GM19463 (cell line): Measurements from ENCODE around the gene PLEKHB2.
A peak's percentile ranks its signal among the peaks of the same experiment; 100 is the strongest.
"Not testable (repeated sequence)": the region's sequence is repeated elsewhere in the genome, so short reads cannot be mapped to it uniquely, and the experiment has no call there.

Source experiments
- ATAC-seq: cut with Tn5 transposase; IDR thresholded peaks from one replicate; pipeline ENCODE4 v1.9.1; 2021; ENCODE audit warnings: mild to moderate bottlenecking, moderate library complexity; ENCODE audit not compliant: unreplicated experiment

The PLEKHB2 gene

DNA sequence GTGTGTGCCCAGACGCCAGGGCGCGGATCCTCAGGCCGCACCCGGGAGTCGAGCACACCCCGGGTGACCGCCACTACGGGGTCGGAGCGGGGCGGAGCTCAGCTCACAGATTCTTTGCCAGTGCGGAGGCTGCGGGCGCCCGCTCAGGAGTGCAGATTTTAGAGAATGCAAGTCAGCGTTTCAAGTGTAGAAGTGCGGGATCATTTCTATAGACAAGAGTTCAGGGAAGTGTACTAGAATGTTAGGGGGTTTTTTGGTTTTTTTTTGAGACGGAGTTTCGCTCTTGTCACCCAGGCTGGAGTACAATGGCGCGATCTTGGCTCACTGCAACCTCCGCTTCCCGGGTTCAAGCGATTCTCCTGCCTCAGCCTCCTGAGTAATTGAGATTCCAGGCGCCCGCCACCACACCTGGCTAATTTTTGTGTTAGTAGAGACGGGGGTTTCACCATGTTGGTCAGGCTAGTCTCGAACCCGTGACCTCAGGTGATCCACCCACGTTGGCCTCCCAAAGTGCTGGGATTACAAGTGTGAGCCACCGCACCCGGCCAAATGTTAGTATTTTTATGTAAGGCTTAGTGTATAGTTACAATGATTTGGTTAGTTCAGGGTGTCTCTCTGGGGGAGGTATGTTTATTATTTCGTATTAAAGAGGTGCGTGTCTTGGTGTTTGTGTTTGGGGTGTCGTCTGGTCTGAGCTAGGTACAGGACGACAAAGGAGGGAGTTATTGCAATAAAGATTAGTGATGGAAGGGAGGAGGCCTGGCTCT is 11.3 kb upstream of the PLEKHB2 start:
- ATAC-seq, result peak; percentile 56

DNA sequence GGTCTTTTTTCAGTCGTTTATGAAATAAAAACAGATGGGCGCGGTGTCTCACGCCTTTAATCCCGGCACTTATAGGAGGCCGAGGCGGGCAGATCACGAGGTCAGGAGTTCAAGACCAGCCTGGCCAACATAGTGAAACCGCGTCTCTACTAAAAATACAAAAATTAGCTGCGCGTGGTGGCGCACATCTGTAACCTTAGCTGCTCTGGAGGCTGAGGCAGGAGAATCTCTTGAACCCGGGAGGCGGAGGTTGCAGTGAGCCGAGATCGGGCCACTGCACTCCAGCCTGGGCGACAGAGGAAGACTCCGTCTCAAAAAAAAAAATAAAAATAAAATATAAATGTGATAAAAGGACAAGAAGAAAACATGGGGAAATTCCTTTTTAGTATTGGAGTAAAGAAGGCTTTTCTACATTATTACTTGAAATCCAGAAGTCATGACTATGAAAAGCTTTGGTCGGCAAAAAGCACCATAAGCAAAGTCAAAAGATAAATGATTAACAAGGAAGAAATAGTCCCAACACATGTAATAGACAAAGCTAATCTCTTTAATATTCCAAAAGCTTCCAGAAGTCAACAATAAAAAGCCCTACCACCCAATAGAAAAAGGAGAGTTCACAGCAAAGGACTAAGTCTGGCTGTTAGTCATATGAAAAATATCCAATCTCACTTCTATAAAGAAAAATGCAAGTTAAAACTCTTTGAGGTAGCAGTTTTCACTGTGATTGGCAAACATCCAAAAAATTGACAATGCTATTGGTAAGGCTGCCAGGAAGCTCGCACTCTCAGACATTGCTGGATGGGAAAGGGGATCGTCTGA is 10.5 kb upstream of the PLEKHB2 start:
- ATAC-seq, result no peak

GRCh38 chr2:131103165-131103564 is 2.0 kb upstream of the PLEKHB2 start:
- no peak for ATAC-seq

- ATAC-seq, result peak; percentile 65
Observed at GRCh38 chr2:131104487-131105155, 515 bp upstream of the PLEKHB2 start.

DNA sequence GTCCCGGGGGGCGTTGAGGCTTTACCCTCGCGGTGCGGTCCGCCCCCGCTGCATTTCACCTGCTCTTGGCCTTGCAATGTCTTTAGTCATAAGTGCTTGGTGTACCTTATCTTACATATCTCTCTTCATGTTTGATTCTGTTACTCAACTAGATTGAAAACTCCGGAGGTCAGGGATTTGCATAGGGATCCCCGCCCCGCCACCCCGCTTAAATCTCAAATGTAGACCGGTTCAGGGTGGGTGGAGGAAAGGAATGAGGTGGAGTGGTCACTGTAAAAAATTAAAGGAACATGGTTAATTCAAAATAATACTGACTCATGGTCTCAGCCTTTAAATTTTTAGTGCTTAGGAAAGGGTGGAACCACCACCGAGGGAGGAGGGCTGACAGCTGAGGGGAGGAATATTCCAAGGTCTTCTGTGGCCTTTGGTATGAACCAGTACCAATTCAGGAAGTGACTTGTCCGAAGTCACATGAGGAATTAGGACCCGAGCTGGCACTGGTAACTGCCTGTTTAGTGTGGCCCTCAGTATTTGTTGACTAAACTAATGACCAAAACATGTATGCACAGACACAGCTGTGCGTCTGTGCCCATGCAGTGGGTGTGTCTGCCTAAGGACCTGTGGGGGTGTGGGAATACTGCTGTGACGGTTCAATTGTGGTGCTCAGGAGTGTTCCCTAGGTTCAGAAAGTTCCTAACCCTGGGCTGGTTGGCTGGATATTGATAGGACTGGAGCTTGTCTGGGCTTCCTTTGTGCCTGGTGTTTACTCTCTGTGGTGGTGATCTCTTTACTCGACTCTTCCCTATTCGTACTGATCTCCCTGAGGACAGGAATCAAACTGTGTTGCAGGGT is 1.0 kb downstream of the PLEKHB2 start:
- peak; percentile 30 for ATAC-seq

GRCh38 chr2:131112529-131112928 is 7.4 kb downstream of the PLEKHB2 start:
- ATAC-seq, result no peak

- no peak for ATAC-seq
Observed at GRCh38 chr2:131113566-131114227, 8.6 kb downstream of the PLEKHB2 start.

GRCh38 chr2:131114950-131115349 is 9.8 kb downstream of the PLEKHB2 start:
- ATAC-seq, result not testable (repeated sequence)

DNA sequence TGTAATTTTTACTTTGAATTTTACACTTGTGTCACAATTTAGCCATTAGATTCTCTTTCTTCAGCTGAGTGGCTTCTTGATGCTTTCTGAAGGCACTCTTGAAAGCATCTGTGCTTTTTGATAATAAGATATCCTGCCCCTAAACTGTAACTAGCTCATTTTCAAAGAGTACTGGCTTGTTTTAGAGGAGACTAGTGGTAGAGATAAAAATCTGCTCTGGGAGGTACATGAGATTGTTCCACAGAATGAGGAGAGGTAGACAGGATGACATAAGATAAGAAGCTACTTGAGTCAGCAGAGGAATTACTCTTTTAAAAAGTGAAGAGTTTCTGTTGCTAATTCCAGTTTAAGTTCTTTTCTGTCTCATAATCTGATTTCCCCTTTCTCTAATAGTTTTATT is 10.6 kb downstream of the PLEKHB2 start:
- no peak for ATAC-seq

DNA sequence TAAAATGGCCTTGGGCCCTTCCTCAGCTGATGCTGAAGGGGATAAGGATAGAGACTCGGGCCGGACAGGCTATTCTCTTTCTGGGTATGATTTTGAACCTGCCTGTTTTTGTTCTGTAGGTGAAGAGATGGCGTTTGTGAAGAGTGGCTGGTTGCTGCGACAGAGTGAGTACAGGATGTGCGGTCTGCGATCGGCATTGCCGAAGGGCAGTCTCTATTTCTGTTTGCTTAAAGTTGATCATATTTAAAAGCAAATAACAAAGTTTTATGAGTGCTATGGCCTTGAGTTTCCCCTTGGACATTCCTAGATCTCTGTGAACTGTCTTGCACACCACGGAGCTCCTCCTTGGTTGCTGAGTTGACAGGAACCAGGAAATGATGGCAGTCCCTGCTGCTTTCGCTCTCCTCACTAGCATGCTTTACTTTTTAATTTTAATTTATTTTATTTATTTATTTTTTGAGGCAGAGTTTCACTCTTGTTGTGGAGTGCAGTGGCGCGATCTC is 15.7 kb downstream of the PLEKHB2 start:
- ATAC-seq, result no peak

DNA sequence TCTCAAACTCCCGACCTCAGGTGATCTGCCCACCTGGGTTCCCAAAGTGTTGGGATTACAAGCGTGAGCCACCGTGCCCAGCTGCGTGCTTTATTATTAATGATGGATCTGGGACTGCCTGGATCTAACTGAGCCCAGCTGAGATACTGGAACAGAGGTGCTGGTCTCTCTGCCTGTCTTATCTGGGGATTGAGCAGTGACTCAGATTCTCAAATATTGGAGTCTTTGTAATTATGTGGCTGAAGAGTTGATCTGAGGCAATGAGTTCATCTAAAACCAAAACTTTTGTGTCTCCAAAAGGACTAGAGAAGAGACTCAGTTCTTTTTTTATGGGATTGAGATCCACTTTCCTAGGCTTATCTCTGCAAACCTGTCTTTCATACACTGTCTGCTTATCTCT is 16.3 kb downstream of the PLEKHB2 start:
- ATAC-seq, result no peak

- no peak for ATAC-seq
Observed at GRCh38 chr2:131122496-131122895, 17.4 kb downstream of the PLEKHB2 start.

- no peak for ATAC-seq
Observed at GRCh38 chr2:131123192-131123591, 18.1 kb downstream of the PLEKHB2 start.

DNA sequence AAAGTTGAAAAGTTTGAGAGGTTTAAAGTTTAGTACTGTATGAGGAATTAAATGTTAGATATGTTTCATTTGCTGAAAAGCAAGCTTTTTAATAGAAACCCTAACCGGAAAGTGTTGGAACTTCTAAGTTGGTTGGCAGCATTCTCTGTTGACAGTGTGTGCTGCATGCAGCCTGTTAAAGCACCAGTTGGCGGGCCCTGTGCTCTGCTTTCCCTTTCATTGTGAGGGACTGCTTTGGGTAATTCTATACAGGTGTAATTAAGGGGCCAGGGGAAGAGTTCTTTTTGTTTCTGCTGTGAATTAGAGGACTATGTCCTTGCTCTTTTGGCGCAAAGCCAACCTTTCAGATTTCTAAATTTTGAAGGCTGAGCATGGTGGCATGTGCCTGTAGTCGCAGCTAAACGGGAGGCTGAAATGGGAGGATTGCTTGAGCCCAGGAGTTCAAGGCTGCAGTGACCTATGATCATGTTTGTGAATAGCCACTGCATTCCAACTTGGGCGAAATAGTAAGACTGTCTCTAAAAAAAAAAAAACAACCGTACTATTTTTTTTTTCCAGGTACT is 20.1 kb downstream of the PLEKHB2 start:
- ATAC-seq, result no peak

- no peak for ATAC-seq
Observed at GRCh38 chr2:131126436-131126835, 21.3 kb downstream of the PLEKHB2 start.

DNA sequence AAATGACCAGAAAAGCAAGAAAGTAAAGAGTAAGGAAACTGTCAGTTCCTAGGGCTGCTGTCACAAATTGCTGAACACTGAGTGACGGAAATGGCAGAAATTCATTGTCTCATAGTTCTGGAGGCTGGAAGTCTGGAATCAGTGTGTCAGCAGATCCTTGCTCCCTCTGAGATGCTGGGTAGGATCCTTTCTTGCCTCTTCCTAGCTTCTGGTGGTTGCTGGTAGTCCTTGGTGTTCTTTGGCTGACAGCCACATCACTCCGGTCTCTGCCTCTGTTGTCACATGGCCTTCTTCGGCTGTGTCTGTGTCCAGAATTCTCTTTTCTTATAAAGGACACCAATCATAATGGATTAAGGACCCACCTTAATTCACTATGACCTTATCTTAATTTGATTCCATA is 21.9 kb downstream of the PLEKHB2 start:
- no peak for ATAC-seq

- no peak for ATAC-seq
Observed at GRCh38 chr2:131127981-131128380, 22.8 kb downstream of the PLEKHB2 start.

DNA sequence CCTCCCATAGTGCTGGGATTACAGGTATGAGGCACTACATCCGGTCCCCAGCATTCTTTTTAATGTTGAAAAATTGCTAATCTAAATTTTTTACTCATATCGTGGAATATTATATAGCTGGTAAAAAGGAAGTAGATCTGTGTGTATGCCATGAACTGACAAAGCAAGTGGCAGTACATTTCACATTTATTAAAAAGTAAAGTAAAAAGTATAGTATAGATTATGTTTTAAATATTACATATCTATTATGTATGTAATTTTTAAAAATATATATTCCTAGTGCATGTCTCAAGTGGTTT is 25.1 kb downstream of the PLEKHB2 start:
- ATAC-seq, result no peak

GRCh38 chr2:131132729-131133128 is 27.6 kb downstream of the PLEKHB2 start:
- no peak for ATAC-seq

DNA sequence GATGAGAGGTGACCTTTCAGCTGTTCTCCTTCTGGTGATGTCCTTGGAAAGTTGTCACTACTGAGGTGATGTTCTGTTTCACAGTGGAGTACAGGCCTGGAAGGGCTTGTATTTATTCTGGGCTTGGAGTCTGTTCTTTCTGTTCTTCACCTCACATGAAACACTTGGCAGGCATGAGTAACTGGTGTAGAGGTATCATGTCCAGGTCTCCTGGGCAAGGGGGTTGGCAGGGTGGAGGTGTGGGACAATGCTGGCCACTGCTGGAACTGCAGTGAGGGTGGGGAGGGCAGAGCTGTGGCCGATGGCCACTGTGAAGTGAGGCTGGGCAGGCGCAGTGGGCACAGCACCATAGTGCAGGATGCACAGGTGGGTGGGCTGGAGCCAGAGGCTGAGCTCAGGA is 35.4 kb downstream of the PLEKHB2 start:
- ATAC-seq, result no peak
